ENCODE data around the gene GCKR.

The GCKR gene

DNA sequence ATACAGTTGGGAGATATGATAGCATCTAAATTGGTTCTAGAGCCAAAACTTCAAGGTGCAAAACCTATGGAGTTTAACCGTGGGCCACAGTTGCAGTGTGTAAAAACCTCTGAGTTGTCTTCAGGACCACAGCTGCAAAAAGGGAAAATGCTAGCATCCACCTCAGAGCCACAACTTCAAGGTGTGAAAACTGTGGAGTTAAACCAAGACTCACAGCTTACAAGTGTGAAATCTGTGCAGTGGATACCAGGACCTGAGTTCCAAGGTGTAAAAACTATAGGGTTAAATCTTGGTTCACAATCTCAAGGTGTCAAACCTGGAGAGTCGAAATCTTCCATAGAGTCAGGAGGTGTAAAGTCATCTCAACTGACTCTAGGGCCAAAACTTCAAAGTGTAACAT is 75.8 kb downstream of the GCKR start:
- DNase-seq (ENCODE audit: low read depth in 2 of 2, low spot score in 1 of 2), result no peak

DNA sequence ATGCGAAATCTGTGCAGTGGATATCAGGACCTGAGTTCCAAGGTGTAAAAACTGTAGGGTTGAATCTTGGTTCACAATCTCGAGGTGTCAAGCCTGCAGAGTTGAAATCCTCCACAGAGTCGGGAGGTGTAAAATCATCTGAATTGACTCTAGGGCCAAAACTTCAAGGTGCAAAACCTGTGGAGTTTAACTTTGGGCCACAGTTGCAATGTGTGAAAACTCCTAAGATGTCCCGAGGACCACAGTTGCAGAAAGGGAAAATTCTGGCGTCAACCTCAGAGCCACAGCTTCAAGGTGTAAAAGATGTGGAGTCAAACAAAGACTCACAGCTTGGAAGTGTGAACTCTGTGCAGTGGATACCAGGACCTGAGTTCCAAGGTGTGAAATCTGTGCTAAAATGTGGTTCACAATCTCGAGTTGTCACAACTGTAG is 76.4 kb downstream of the GCKR start:
- no peak for DNase-seq (ENCODE audit: low read depth in 2 of 2, low spot score in 1 of 2)

Measured in stimulated activated CD8-positive, alpha-beta memory T cell treated with anti-CD3 and anti-CD28 coated beads, Interleukin-4, amount 100 ng/mL, for 1 hour (primary cell).